GM12878 (cell line): ENCODE results near the gene UROC1.

Experiments
- EZH2 ChIP-seq: IDR thresholded peaks from 2 replicates; pipeline ENCODE4 v1.6.1; 2012; ENCODE audit warnings: low read depth, mild to moderate bottlenecking, control low read depth, inconsistent platforms, low read length, borderline replicate concordance; ENCODE audit not compliant: control insufficient read depth
- JUND ChIP-seq: IDR thresholded peaks from 2 replicates; pipeline ENCODE4 v1.6.1; 2012; ENCODE audit warnings: low read depth, mild to moderate bottlenecking, low read length, improper control_type of control experiment, moderate library complexity
- LARP7 ChIP-seq: fragments of 450-650 bp; IDR thresholded peaks from 2 replicates; pipeline ENCODE4 v1.6.1; 2017; ENCODE audit warnings: mild to moderate bottlenecking
- NFIC ChIP-seq: IDR thresholded peaks from 2 replicates; pipeline ENCODE4 v1.6.1; 2012; ENCODE audit warnings: low read depth, mild to moderate bottlenecking, inconsistent platforms, low read length, moderate library complexity
- RCOR1 ChIP-seq: conservative IDR thresholded peaks from 2 replicates; pipeline ENCODE4 v1.6.1; 2012; ENCODE audit warnings: low read depth, low read length, improper control_type of control experiment
- RFX5 ChIP-seq: IDR thresholded peaks from 2 replicates; pipeline ENCODE4 v1.6.1; 2011; ENCODE audit warnings: low read depth, low read length, improper control_type of control experiment
- SIX5 ChIP-seq: IDR thresholded peaks from 2 replicates; pipeline ENCODE4 v1.6.1; 2011; ENCODE audit warnings: mild to moderate bottlenecking, low read depth, low read length, moderate library complexity; ENCODE audit not compliant: severe bottlenecking
- TF ChIP-seq, protein P1 (sequence below), 3 experiments: IDR thresholded peaks in 2 of 3; conservative IDR thresholded peaks in 1 of 3; 2 replicates each; pipeline ENCODE4 v1.5.1; 2011; ENCODE audit warnings: low read depth in 3 of 3, low read length in 3 of 3, mild to moderate bottlenecking in 3 of 3, control low read depth in 2 of 3, moderate library complexity in 2 of 3, inconsistent platforms in 1 of 3, mixed read lengths in 1 of 3; ENCODE audit not compliant: control insufficient read depth in 2 of 3, insufficient read depth in 1 of 3; ENCODE audit errors: extremely low read depth in 1 of 3

DNA sequence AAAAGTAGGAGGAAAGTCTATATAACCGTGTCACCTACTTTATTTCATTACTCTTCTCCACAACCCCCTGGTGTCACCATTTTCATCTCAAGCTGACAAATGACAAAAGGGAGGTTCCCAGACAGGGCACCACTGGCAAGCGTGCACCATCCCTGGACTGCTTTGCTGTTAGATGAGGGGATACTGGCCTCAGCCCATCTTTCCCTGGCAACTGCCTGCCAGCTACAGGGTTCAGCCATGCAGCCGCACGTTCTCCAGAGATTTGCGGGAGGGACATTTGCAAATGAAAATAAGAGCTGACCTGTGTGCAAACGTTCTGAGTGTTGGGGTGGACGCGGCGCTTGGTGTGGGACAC is 660 bp downstream of the UROC1 start:
- TF ChIP-seq LARP7 (no peak), RCOR1 (no peak), SIX5 (no peak), JUND (no peak), EZH2 (no peak), NFIC (no peak), RFX5 (no peak)
- TF ChIP-seq, protein P1, sequence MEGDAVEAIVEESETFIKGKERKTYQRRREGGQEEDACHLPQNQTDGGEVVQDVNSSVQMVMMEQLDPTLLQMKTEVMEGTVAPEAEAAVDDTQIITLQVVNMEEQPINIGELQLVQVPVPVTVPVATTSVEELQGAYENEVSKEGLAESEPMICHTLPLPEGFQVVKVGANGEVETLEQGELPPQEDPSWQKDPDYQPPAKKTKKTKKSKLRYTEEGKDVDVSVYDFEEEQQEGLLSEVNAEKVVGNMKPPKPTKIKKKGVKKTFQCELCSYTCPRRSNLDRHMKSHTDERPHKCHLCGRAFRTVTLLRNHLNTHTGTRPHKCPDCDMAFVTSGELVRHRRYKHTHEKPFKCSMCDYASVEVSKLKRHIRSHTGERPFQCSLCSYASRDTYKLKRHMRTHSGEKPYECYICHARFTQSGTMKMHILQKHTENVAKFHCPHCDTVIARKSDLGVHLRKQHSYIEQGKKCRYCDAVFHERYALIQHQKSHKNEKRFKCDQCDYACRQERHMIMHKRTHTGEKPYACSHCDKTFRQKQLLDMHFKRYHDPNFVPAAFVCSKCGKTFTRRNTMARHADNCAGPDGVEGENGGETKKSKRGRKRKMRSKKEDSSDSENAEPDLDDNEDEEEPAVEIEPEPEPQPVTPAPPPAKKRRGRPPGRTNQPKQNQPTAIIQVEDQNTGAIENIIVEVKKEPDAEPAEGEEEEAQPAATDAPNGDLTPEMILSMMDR (IDR thresholded peaks at IDR 0.05 in 2 of 3, conservative IDR thresholded peaks at IDR 0.05 in 1 of 3; ENCODE audit: control insufficient read depth in 2 of 3, extremely low read depth in 1 of 3, insufficient read depth in 1 of 3, low read depth in 3 of 3, low read length in 3 of 3), result no peak
